ENCODE results near the gene NKX1-1. TPM values are rescaled to one million over a fixed set of nuclear protein-coding genes. Genes with fewer than 3 reads are reported as not detected.

Gene NKX1-1
- total RNA-seq, 1 donor, result not detected

DNA sequence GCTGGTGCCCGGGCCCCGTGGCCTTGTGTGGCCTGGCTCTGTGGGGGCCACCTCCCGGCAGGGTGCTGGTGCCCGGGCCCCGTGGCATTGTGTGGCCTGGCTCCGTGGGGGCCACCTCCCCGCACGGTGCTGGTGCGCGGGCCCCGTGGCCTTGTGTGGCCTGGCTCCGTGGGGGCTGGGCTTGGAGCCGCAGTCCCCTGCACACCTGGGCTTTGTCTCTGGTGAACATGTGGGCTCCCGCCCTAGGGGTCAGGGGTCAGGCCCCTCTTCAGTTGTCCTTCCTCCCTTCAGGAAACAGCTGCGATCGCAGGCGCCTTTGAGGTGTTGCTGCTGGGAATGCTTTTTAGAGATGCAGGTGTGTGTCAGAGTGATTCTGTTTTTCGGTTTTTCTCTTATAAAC is 42.0 kb downstream of the NKX1-1 start:
- TF ChIP-seq, protein P1, sequence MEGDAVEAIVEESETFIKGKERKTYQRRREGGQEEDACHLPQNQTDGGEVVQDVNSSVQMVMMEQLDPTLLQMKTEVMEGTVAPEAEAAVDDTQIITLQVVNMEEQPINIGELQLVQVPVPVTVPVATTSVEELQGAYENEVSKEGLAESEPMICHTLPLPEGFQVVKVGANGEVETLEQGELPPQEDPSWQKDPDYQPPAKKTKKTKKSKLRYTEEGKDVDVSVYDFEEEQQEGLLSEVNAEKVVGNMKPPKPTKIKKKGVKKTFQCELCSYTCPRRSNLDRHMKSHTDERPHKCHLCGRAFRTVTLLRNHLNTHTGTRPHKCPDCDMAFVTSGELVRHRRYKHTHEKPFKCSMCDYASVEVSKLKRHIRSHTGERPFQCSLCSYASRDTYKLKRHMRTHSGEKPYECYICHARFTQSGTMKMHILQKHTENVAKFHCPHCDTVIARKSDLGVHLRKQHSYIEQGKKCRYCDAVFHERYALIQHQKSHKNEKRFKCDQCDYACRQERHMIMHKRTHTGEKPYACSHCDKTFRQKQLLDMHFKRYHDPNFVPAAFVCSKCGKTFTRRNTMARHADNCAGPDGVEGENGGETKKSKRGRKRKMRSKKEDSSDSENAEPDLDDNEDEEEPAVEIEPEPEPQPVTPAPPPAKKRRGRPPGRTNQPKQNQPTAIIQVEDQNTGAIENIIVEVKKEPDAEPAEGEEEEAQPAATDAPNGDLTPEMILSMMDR (IDR thresholded peaks at IDR 0.05; ENCODE audit: insufficient read depth, low read depth, low read length), result no peak
- no peak for DNase-seq (ENCODE audit: low read depth)
- H3K4me3 ChIP-seq (ENCODE audit: low read depth, low read length), result no peak overlapping the region

- no peak for DNase-seq (ENCODE audit: low read depth)
- H3K4me3 ChIP-seq (ENCODE audit: low read depth, low read length), result no peak overlapping the region
- TF ChIP-seq, protein P1 (IDR thresholded peaks at IDR 0.05; ENCODE audit: insufficient read depth, low read depth, low read length), result no peak
Observed at GRCh38 chr4:1363513-1363912, 42.7 kb downstream of the NKX1-1 start.

DNA sequence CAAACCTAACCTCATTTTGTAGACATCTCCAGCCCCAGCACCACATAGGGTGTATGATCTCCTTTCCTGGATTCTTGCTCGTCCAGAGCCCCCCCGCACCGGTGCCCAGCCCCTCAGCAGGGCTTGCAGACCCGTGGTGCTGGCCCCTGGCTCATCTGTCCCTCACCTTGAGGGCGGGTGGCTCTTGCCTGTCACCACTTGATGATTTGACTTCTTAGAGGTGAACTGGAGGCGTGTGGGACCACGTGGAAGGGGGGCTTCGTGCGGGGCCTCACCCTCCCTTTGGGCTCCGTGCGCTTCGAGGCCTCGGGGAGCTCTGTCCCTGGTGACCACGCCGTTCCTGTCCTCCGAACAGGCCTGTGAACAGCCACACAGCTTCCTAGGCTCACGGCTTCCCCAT is 43.7 kb downstream of the NKX1-1 start:
- no peak overlapping the region for H3K4me3 ChIP-seq (ENCODE audit: low read depth, low read length)
- no peak for DNase-seq (ENCODE audit: low read depth)
- TF ChIP-seq, protein P1 (IDR thresholded peaks at IDR 0.05; ENCODE audit: insufficient read depth, low read depth, low read length), result no peak

DNA sequence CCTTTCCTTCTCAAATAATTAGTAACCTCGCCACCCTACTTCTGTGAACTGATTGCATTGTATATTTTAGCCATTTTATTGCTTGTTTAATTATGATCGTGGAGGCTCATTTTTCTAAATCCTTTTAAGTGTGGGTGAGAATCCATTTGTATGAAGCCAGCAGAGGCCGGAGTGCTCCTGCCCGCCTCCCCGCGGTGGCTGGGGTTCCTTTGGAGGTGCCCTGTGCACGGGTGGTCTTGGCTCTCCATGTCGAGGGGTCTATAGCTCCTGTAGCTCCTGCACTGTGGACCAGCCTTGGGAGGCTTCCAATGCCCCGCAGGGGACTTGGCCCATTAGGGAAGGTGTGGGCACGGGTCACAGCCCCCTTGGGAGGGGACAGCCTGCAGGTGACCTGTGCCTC is 44.2 kb downstream of the NKX1-1 start:
- TF ChIP-seq, protein P1 (IDR thresholded peaks at IDR 0.05; ENCODE audit: insufficient read depth, low read depth, low read length), result no peak
- DNase-seq (ENCODE audit: low read depth), result no peak
- H3K4me3 ChIP-seq (ENCODE audit: low read depth, low read length), result no peak overlapping the region

DNA sequence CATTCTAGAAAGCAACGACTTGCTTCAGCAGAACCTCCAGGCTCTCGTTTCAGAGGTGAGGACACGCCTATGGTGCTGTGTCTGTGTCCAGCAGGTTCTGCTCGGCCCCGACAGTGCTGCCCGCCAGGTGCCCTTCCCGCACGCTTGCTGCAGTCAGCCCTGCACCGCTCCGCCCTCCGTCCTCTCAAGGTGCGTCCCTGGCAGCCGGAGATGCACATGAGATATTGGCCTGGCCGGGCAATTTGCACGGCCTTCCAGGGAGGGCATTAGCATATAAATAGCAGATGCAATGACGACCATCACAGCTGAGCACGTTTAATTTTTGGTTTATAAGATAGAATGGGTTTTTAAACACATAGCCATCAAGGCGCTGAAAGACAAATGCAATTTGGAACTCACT is 44.8 kb downstream of the NKX1-1 start:
- TF ChIP-seq, protein P1 (IDR thresholded peaks at IDR 0.05; ENCODE audit: insufficient read depth, low read depth, low read length), result no peak
- no peak for DNase-seq (ENCODE audit: low read depth)
- no peak overlapping the region for H3K4me3 ChIP-seq (ENCODE audit: low read depth, low read length)

DNA sequence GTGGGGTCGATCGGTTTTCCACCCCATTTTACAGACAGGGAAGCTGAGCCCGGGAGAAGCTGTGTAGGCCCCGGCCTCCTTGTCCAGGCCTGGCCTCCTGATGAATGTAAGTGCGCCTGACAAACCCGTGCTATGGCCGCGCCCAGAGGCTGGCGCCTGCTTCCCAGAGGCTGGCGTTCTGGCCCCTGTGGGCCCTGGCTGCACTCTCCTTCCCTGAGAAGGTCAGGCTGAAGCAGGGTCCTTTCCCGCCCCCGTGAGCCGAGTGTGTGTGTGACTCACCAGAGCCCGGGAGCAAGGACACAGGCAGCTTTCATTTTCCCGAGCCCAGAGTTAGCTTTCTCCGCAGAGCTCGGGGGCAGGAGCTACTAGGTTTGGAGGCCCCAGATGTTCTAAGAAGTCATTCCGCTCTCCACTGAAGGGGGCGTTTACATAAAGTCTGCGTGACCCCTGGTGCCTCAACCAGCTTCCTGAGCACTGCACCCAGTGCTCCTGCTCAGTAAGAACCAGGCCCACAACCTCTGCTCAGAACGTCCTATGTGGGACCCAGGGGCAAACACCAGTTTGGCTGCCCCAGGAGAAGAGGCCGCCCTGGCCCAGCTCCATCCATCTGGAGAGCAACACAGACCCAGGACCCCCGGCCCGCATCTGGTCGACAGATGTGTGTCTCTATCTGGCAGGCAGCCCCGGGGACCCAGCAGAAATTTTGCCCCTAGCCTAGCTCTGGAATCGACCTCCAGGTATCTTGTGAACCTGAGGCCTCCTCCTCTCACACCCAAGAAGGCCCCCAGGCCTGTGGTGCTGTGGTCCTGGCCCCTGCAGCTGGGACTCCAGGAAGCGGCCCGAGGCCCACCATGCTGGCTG is 45.6 kb downstream of the NKX1-1 start:
- peak; percentile 55 for DNase-seq (ENCODE audit: low read depth)
- TF ChIP-seq, protein P1 (IDR thresholded peaks at IDR 0.05; ENCODE audit: insufficient read depth, low read depth, low read length), result no peak
- no peak overlapping the region for H3K4me3 ChIP-seq (ENCODE audit: low read depth, low read length)
